Muscle layer of colon (tissue), 2 donors: ENCODE measurements around the gene POLR2J.
"Not testable (repeated sequence)": the region's sequence is repeated elsewhere in the genome, so short reads cannot be mapped to it uniquely, and the experiment has no call there.

Experiments
- H3K27ac ChIP-seq: one replicate; pipeline ENCODE4 v1.7.0; 2013; ENCODE audit warnings: low read depth, mild to moderate bottlenecking, low read length, moderate library complexity
- H3K27me3 ChIP-seq, 2 donors: one replicate each; pipeline ENCODE4 v1.7.0; 2013; ENCODE audit warnings: low read length in 2 of 2, mild to moderate bottlenecking in 2 of 2; ENCODE audit not compliant: insufficient read depth in 2 of 2, control insufficient read depth in 1 of 2
- H3K36me3 ChIP-seq: one replicate; pipeline ENCODE4 v1.7.0; 2013; ENCODE audit warnings: mild to moderate bottlenecking, low read length; ENCODE audit not compliant: insufficient read depth
- H3K4me1 ChIP-seq: one replicate; pipeline ENCODE4 v1.7.0; 2013; ENCODE audit warnings: mild to moderate bottlenecking, low read length; ENCODE audit not compliant: insufficient read depth
- H3K4me3 ChIP-seq, 2 donors: one replicate each; pipeline ENCODE4 v1.7.0; 2013; ENCODE audit warnings: low read length in 2 of 2, low read depth in 1 of 2, mild to moderate bottlenecking in 1 of 2, moderate library complexity in 1 of 2
- H3K9ac ChIP-seq: one replicate; pipeline ENCODE4 v1.7.0; 2013; ENCODE audit warnings: low read length
- H3K9me3 ChIP-seq: one replicate; pipeline ENCODE4 v1.7.0; 2013; ENCODE audit warnings: mild to moderate bottlenecking, low read length
- donor health status: abdominal sarcoma.
- donor health status: Adenocarcinoma of cecum.

POLR2J gene

DNA sequence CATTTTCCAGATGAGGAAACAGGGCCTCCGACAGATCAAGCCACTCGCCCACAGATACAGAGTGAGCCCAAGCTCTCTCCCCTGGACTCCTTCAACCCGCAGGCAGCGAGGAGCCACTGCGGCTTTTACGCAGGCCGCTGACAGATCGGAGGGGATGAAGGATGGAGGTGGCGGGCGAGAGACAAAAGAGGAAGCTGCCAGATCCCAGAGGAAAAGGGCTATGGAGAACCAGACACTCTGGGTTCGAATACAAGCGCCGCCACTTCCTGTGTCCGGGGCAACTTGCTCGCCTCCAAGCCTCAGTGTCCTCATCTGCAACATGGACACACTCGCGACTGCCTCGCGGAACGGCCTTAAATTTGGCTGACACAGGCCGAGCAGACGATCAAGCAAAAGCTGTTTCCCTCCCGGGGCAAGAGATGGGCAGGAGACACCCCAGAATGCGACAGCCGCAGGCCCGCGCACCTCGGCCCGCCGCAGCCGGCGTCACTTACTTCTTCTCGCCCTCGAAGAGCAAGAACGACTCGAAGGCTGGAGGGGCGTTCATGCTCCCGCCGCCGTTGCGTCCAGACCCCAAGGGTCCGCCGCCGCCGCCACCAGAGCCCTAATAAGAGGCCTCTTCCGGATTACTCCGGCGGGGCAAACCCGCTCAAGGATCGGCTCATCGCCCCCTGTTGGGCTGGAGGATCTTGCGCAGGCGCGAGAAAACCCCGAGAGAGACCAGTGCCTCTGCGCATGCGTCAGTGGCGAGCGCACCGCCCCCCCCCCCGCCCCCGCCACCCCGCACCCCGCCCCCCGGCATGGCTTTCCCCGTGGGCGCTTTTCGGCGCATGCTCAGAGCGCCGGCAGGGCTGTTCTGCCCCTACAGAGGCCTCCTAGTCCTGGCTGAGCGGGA lies at the start of gene POLR2J:
Gene POLR2J, minus strand, starts transcription at position 609 of the 895 bp plus-strand sequence. Its CDS starts 62 bp downstream, at position 547.
- H3K27ac ChIP-seq, H3K9me3 ChIP-seq, H3K4me3 ChIP-seq, H3K36me3 ChIP-seq, H3K9ac ChIP-seq, H3K4me1 ChIP-seq, H3K27me3 ChIP-seq: not testable (repeated sequence)

DNA sequence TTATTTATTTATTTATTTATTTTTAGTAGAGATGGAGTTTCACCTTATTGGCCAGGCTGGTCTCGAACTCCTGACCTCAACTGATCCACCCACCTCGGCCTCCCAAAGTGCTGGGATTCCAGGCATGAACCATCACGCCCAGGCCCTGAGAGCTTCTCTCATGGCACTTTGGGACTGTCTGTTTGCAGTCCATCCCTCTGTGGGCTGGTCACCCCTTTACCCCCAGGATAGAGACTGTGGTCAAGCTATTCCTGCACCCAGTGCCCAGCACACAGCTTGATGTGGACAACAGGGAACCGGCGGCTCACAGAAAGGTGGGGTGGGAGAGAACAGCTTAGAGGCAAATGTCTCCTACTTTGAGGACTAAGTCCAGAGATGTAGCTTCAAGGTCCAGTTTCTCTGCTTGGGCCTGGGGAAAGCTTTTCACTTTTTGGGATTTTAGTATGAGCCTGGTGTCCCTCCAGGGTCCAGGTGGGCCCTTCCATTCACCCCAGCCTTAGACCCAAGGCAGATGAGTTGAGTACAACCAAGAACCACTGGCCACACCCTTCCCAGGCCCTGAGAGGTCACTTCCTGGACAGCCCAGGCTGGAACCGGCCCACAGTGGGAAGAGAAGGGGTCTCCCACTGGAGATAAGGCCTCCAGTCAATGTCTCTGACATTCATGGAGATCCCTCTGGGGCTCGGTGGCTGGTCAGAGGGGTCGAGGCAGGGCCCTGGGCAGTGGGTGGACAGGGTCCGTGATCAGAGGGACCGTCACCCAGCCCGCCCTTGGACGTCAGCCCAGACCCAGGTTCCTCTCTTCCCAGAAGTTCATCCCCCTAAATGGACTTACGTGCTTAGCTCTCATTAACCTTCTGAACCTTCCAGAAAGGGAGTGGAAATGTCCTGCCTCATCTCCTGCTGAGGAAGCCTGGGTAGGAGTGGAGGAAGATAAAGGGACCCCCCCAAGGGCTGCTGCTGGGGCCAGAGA lies 49.4 kb upstream of the POLR2J start:
- not testable (repeated sequence) for H3K4me1 ChIP-seq, H3K36me3 ChIP-seq, H3K27ac ChIP-seq, H3K9me3 ChIP-seq, H3K27me3 ChIP-seq, H3K4me3 ChIP-seq, H3K9ac ChIP-seq

DNA sequence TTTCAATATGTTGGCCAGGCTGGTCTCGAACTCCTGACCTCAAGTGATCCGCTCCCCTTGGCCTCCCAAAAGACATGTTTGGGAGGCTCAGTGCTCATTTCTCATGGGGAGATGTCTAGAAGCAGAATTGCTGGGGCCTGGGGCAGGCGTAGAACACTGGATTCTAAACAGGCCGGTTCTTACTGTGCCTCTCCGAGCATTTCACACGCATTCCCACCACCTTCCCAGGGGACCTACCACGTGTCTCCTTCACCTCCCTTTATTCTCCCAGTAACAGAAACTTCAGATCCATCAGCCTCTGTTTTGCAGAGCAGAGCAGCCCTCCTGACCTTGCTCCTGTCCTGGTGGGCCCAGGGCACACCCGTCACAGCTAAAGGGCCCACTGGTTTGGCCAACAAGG lies 48.5 kb upstream of the POLR2J start:
- not testable (repeated sequence) for H3K9me3 ChIP-seq, H3K27me3 ChIP-seq, H3K4me3 ChIP-seq, H3K4me1 ChIP-seq, H3K27ac ChIP-seq, H3K36me3 ChIP-seq, H3K9ac ChIP-seq

DNA sequence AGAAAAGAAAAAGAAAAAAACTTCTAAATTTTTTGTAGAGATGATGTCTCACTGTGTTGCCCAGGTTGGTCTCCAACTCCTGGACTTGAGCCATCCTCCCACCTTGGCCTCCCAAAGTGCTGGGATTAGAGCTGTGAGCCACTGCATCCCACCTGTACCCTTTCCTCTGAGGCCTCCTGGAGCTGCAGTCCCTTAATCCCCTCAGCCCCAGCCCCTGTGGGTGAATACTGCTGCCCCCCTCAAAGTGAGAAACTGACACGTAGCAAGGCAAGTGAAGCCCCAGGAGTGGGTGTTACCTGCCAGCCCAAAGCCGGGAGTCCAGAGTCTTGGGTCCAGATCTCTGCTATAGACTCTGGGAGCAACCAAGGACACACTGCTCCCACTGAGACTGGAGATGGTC lies 46.1 kb upstream of the POLR2J start:
- not testable (repeated sequence) for H3K9ac ChIP-seq, H3K4me1 ChIP-seq, H3K9me3 ChIP-seq, H3K36me3 ChIP-seq, H3K27me3 ChIP-seq, H3K4me3 ChIP-seq, H3K27ac ChIP-seq

DNA sequence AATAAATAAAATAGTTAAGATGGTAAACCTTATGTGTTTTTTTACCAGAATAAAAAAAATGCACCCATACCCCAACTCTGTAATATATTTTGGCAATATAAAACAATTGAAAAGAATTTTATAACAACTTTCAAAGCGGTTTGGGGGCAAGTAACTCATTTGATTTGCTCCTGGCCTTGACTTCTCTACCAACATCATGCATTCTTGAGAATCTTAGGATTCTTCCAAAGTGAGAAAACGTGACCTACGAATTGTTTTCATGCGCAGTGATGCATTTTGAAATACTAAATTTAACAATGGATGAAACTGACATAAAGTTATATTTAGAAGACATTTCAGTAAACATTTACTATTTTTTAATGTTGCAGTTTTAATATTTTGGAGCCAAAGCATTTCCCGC lies 42.1 kb upstream of the POLR2J start:
- H3K9me3 ChIP-seq, H3K4me1 ChIP-seq, H3K27me3 ChIP-seq, H3K36me3 ChIP-seq, H3K4me3 ChIP-seq, H3K27ac ChIP-seq, H3K9ac ChIP-seq: not testable (repeated sequence)

DNA sequence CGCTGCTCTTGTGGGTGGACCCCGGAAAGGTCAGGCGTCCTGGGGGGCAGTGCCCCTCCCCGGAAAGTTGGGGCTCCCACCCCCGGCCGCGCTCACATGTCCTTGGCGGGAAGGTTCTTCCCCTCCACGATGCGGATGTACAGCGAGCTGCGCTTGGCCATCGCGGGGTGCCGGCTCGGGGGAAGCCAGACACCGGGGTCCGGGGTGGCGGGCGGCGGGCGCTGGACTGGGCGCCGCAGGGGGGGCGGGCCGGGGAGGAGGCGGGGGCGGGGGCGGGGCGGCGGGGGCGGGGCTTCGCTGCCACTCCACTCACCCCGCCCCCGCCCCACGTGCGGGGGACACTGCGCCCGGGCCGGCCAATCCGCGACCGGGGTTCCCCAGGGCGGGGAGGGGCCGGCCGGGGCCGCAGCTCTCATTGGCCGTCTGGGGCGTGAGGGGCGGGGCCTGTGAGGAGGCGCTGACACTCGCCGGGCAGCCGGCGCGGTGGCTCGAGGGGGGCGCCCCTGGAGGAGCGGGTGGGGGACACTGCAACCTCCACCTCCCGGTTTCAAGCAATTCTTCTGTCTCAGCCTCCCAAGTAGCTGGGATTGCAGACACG lies 38.9 kb upstream of the POLR2J start, which contains the start of gene RASA4B:
Gene RASA4B, minus strand, starts transcription at position 228 of the 598 bp plus-strand sequence. Its CDS starts 67 bp downstream, at position 161.
- not testable (repeated sequence) for H3K27me3 ChIP-seq, H3K36me3 ChIP-seq, H3K9ac ChIP-seq, H3K9me3 ChIP-seq, H3K4me3 ChIP-seq, H3K27ac ChIP-seq, H3K4me1 ChIP-seq

DNA sequence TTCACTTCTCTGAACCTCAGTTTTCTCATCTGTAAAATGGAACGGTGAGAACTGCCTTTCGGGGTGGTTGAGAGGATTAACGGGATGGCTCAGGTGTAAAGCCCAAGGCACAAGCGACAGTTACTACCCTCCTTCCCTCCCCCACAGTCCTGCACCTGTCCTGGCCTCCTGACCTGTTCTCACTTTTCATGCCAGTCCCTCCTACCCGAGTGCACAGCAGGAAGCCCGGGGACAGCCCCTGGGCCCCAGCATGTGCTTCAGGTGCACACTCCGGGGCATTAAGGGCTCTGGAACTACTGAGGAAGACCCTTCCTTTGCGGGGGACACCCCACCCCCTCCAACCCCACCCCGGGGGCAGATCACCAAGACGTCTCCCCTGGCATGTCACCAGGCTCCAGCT lies 38.2 kb upstream of the POLR2J start:
- H3K27ac ChIP-seq, H3K9ac ChIP-seq, H3K9me3 ChIP-seq, H3K27me3 ChIP-seq, H3K4me3 ChIP-seq, H3K36me3 ChIP-seq, H3K4me1 ChIP-seq: not testable (repeated sequence)

DNA sequence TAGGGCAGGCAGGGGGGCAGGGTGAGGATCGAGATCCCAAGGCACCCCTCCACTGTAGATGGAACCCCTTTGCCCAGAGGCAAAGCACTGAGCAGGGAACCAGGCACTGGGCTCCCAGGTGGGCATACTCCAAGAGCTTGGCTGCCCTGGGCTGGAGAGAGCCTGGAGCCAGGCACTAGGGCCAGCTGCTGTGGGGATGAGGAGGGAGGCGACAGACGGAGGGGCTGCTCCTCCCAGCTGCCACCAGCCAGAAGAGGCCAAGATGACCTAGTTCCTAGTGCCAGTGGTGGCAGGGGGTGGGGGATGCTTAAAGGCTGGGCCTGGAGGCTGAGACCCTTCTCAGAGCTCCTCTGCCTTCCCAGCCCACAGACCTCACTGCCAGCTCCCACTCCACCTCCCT lies 37.2 kb upstream of the POLR2J start:
- H3K27ac ChIP-seq, H3K9me3 ChIP-seq, H3K4me3 ChIP-seq, H3K4me1 ChIP-seq, H3K27me3 ChIP-seq, H3K36me3 ChIP-seq, H3K9ac ChIP-seq: not testable (repeated sequence)

DNA sequence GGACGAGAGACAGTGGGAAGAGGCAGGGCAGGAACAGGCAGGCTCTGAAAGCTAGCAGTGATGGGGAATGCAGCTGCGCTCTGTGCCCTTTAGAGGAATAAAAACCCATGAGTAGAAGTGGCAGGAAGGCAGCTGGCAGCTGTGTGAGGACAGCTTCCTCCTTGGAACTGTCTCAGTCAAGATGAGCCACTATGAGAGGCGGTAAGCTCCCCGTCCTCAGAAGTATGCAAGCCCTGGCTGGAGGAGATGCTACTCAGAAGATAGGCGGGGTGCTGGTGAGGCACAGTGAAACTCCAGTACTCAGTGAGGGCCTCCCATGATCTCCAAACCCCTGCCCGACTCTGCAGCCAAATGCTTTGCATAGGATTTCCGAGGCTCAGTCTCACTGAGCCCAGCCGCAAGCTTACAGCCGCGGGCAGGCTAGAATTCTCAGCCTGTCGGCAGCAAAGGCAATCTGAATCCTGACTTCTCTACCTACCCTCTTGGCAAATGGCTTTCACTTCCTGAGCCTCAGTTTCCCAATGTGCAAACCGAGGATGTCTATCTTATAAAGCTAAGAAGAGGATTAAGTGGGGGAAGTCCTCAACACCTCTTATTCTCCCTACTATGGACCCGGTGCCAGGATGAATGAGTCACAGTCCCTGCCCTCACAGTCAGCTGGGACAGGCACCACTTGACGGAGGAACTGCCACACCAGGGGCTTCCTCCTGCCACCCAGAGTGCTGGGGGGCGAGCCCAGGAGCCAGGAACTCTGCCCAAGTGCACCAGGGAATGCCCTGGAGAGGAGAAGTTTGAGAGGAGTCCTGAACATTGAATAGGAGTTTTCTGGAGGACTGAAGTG lies 36.4 kb upstream of the POLR2J start:
- H3K27me3 ChIP-seq, H3K9ac ChIP-seq, H3K4me3 ChIP-seq, H3K36me3 ChIP-seq, H3K9me3 ChIP-seq, H3K27ac ChIP-seq, H3K4me1 ChIP-seq: not testable (repeated sequence)

DNA sequence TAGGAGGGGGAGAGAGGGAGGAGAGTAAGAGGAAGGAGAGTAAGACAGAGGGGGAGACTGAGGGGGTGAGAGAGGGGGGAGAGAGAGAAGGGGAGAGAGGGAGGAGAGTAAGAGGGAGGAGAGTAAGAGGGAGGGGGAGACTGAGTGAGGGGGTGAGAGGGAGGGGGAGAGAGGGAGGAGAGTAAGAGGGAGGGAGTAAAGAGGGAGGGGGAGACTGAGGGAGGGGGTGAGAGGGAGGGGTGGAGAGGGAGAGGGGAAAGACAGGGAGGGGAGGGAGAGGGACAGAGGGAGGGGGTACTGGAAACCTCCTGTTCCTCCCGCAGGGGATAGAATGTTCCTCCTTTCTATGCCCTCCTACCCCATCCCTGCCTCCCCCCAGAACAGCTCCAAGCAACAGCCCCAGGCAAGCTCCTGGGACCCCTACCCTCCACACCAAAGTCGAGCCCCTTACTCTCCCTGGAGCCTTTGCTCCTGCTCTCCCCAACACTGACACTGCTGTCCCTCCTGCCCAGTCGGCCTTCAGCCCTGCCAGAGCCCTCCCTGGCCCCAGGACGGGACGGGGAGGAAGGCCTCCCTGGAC lies 34.0 kb upstream of the POLR2J start:
- not testable (repeated sequence) for H3K27me3 ChIP-seq, H3K36me3 ChIP-seq, H3K4me1 ChIP-seq, H3K9ac ChIP-seq, H3K9me3 ChIP-seq, H3K4me3 ChIP-seq
- peak overlapping the region; percentile 19 for H3K27ac ChIP-seq
